Measurements from ENCODE around the gene ANKRD23.

GRCh38 chr2:96839293-96839874, 4.4 kb downstream of the ANKRD23 start:
- no peak for TF ChIP-seq CTCF (conservative IDR thresholded peaks at IDR 0.05)
- TF ChIP-seq EZH2 (IDR thresholded peaks at IDR 0.05; ENCODE audit: low read depth), result no peak
